Astrocyte (in vitro differentiated cells and primary cell): Measurements from ENCODE around the gene AGAP9.
"Not testable (repeated sequence)": the region's sequence is repeated elsewhere in the genome, so short reads cannot be mapped to it uniquely, and the experiment has no call there.

Experiments
- EZH2 ChIP-seq: IDR thresholded peaks from 2 replicates; pipeline ENCODE4 v1.6.1; 2012; ENCODE audit warnings: mild to moderate bottlenecking, low read length, inconsistent platforms; ENCODE audit not compliant: insufficient read depth
- TF ChIP-seq, protein P1 (sequence below): IDR thresholded peaks from 2 replicates; pipeline ENCODE4 v1.5.1; 2011; ENCODE audit warnings: low read depth, mild to moderate bottlenecking, inconsistent platforms, low read length, moderate library complexity; ENCODE audit not compliant: insufficient read depth

DNA sequence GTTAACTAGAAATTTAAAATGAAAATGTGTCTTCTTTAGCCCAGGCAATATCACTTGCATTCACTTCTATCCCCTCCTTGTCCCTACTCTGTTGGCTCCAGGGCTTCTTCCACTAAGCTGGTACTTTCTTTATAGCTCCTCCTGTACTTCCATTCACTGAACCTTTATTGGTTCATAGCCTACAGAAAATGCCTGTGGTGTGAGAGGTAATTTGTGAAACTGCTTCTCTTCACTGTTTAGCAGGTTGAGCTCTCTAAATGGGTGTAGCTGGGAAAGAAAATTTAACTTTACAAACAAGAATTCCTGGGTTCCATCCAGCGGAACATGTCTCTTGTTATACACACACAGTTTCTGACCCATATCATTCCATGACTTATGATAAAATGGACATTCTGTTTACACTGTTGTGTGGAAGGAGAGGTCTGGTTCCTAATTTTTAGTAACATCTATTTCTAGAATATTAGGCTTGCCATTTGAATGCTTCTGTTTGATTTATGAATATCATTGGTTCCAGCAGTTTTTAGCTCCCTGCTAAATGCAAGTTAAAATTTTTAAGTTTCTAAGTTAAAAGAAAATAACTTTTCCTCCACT lies 36.4 kb upstream of the AGAP9 start:
- not testable (repeated sequence) for TF ChIP-seq EZH2
- TF ChIP-seq, protein P1, sequence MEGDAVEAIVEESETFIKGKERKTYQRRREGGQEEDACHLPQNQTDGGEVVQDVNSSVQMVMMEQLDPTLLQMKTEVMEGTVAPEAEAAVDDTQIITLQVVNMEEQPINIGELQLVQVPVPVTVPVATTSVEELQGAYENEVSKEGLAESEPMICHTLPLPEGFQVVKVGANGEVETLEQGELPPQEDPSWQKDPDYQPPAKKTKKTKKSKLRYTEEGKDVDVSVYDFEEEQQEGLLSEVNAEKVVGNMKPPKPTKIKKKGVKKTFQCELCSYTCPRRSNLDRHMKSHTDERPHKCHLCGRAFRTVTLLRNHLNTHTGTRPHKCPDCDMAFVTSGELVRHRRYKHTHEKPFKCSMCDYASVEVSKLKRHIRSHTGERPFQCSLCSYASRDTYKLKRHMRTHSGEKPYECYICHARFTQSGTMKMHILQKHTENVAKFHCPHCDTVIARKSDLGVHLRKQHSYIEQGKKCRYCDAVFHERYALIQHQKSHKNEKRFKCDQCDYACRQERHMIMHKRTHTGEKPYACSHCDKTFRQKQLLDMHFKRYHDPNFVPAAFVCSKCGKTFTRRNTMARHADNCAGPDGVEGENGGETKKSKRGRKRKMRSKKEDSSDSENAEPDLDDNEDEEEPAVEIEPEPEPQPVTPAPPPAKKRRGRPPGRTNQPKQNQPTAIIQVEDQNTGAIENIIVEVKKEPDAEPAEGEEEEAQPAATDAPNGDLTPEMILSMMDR: not testable (repeated sequence)
